GM12878 (cell line): ENCODE results near the gene ASB6. TPM values are rescaled to one million over a fixed set of nuclear protein-coding genes. Genes with fewer than 3 reads are reported as not detected.

Source experiments
- ATAC-seq: fragments of 200-7000 bp; cut with Tn5 transposase; 3 replicates; pipeline ENCODE4 v1.9.1; 2020; ENCODE audit warnings: mild to moderate bottlenecking, moderate library complexity
- BruUV-seq: library from RNA; stranded (reverse); fragments of 400-500 nt; replicated peaks from 2 replicates; lab custom pipeline; 2021; lab: Mats Ljungman, UMichigan
- CTCF ChIA-PET: fragments of 300-600 bp; sonication (Branson Sonifier 250); formaldehyde crosslinking; extraction: SDS; loops from one replicate; lab custom pipeline; 2021; ENCODE audit warnings: inconsistent platforms; lab: Yijun Ruan, JAX
- POLR2A ChIA-PET: fragments of 350-600 bp; formaldehyde crosslinking; extraction: SDS; loops from one replicate; lab custom pipeline; 2021; ENCODE audit warnings: inconsistent platforms; lab: Charles Lee
- RAD21 ChIA-PET: fragments of 300-600 bp; sonication (Branson Sonifier 250); formaldehyde crosslinking; loops from one replicate; lab custom pipeline; 2023; ENCODE audit warnings: antibody characterized with exemption; ENCODE audit not compliant: unreplicated experiment; lab: Charles Lee
- SMC1A ChIA-PET: fragments of 300-600 bp; sonication (Branson Sonifier 250); formaldehyde crosslinking; loops from one replicate; lab custom pipeline; 2023; ENCODE audit not compliant: unreplicated experiment, uncharacterized antibody; lab: Charles Lee
- DNase-seq: peaks from one replicate; pipeline ENCODE4 v3.0.0-alpha.2; 2011; ENCODE audit warnings: low read depth, low spot score
- FAIRE-seq: peaks from 3 replicates; lab custom pipeline; 2011; peaks lifted over from hg19 to GRCh38; lab: Jason Lieb, UNC
- H2AFZ ChIP-seq: 2 replicates; pipeline ENCODE4 v1.6.0; 2011; ENCODE audit warnings: low read depth, low read length, control low read depth; ENCODE audit not compliant: control insufficient read depth
- H3K27ac ChIP-seq: 2 replicates; pipeline ENCODE4 v1.5.1; 2011; ENCODE audit warnings: control low read depth; ENCODE audit not compliant: control insufficient read depth, insufficient read depth
- H3K27me3 ChIP-seq, 2 experiments: replicated peaks in 1 of 2; 2 replicates each; pipeline versions ENCODE4 v1.6.0 to v1.6.1; 2011; ENCODE audit warnings: low read length in 1 of 2; ENCODE audit not compliant: control insufficient read depth in 2 of 2, insufficient read depth in 2 of 2
- H3K36me3 ChIP-seq, 2 experiments: 2 replicates each; pipeline ENCODE4 v1.5.1; 2011; ENCODE audit warnings: low read length in 1 of 2; ENCODE audit not compliant: control insufficient read depth in 2 of 2, insufficient read depth in 2 of 2
- H3K4me1 ChIP-seq: 2 replicates; pipeline ENCODE4 v1.6.1; 2011; ENCODE audit warnings: mild to moderate bottlenecking, low read length, moderate library complexity, mixed read lengths; ENCODE audit not compliant: control insufficient read depth, insufficient read depth
- H3K4me2 ChIP-seq: 2 replicates; pipeline ENCODE4 v1.6.0; 2011; ENCODE audit warnings: control low read depth; ENCODE audit not compliant: control insufficient read depth, insufficient read depth
- H3K4me3 ChIP-seq: fragments of 200-600 bp; sonication (generic); 2 replicates; pipeline ENCODE4 v1.5.1; 2016
- H3K79me2 ChIP-seq: 2 replicates; pipeline ENCODE4 v1.6.0; 2011; ENCODE audit warnings: low read length; ENCODE audit not compliant: control insufficient read depth, insufficient read depth
- H3K9ac ChIP-seq: 2 replicates; pipeline ENCODE4 v1.8.0; 2011; ENCODE audit warnings: low read length, control low read depth, mixed read lengths; ENCODE audit not compliant: control insufficient read depth, insufficient read depth
- H3K9me3 ChIP-seq: replicated peaks from 3 replicates; pipeline ENCODE4 v1.5.1; 2011; ENCODE audit warnings: mild to moderate bottlenecking, low read length; ENCODE audit not compliant: control insufficient read depth, insufficient read depth
- H4K20me1 ChIP-seq: 2 replicates; pipeline ENCODE4 v1.6.0; 2011; ENCODE audit not compliant: control insufficient read depth, insufficient read depth
- BCLAF1 ChIP-seq: fragments of 450-650 bp; IDR thresholded peaks from 2 replicates; pipeline ENCODE4 v1.6.1; 2017; ENCODE audit warnings: antibody characterized with exemption, mild to moderate bottlenecking, moderate library complexity
- BMI1 ChIP-seq: fragments of 450-650 bp; IDR thresholded peaks from 2 replicates; pipeline ENCODE4 v1.6.1; 2016; ENCODE audit warnings: mild to moderate bottlenecking, moderate library complexity, borderline replicate concordance
- BRCA1 ChIP-seq: IDR thresholded peaks from 2 replicates; pipeline ENCODE4 v1.6.1; 2011; ENCODE audit warnings: low read depth, low read length, improper control_type of control experiment
- CBFB ChIP-seq: IDR thresholded peaks from 2 replicates; pipeline ENCODE4 v1.6.1; 2016; ENCODE audit warnings: antibody characterized with exemption, low read depth
- CBX5 ChIP-seq: sonication (generic); IDR thresholded peaks from 2 replicates; pipeline ENCODE4 v1.6.1; 2016; ENCODE audit warnings: low read depth, moderate library complexity, mild to moderate bottlenecking, inconsistent platforms
- CHD4 ChIP-seq: fragments of 200-600 bp; sonication (generic); IDR thresholded peaks from 2 replicates; pipeline ENCODE4 v1.6.1; 2016; ENCODE audit warnings: mild to moderate bottlenecking
- CTCF ChIP-seq, 3 experiments: IDR thresholded peaks in 2 of 3; conservative IDR thresholded peaks in 1 of 3; 2 replicates each; pipeline ENCODE4 v1.5.1; 2011; ENCODE audit warnings: low read depth in 3 of 3, low read length in 3 of 3, mild to moderate bottlenecking in 3 of 3, control low read depth in 2 of 3, moderate library complexity in 2 of 3, inconsistent platforms in 1 of 3, mixed read lengths in 1 of 3; ENCODE audit not compliant: control insufficient read depth in 2 of 3, insufficient read depth in 1 of 3; ENCODE audit errors: extremely low read depth in 1 of 3
- FOXM1 ChIP-seq: IDR thresholded peaks from 2 replicates; pipeline ENCODE4 v1.6.1; 2012; ENCODE audit warnings: low read depth, mild to moderate bottlenecking, inconsistent platforms, low read length, moderate library complexity
- IKZF2 ChIP-seq, 2 experiments: fragments of 450-650 bp; IDR thresholded peaks; 2 replicates each; pipeline ENCODE4 v1.6.1; 2017; ENCODE audit warnings: mild to moderate bottlenecking in 2 of 2, moderate library complexity in 2 of 2
- MLLT1 ChIP-seq: fragments of 450-650 bp; IDR thresholded peaks from 2 replicates; pipeline ENCODE4 v1.6.1; 2016; ENCODE audit warnings: mild to moderate bottlenecking
- MYB ChIP-seq: fragments of 150-350 bp; IDR thresholded peaks from 2 replicates; pipeline ENCODE4 v1.6.1; 2014; ENCODE audit warnings: mild to moderate bottlenecking, low read depth, low read length, borderline replicate concordance
- PKNOX1 ChIP-seq: fragments of 450-650 bp; IDR thresholded peaks from 2 replicates; pipeline ENCODE4 v1.6.1; 2016; ENCODE audit warnings: mild to moderate bottlenecking
- POU2F2 ChIP-seq: IDR thresholded peaks from 3 replicates; pipeline ENCODE4 v1.6.1; 2011; ENCODE audit warnings: low read depth, mild to moderate bottlenecking, low read length, borderline replicate concordance
- RELA ChIP-seq: fragments of 450-650 bp; IDR thresholded peaks from 2 replicates; pipeline ENCODE4 v1.8.0; 2014; ENCODE audit warnings: borderline replicate concordance; ENCODE audit not compliant: partially characterized antibody
- SP1 ChIP-seq: IDR thresholded peaks from one replicate; pipeline ENCODE4 v1.6.1; 2011; ENCODE audit warnings: low read depth, low read length
- TARDBP ChIP-seq: IDR thresholded peaks from 2 replicates; pipeline ENCODE4 v1.6.1; 2016; ENCODE audit warnings: borderline replicate concordance
- TCF12 ChIP-seq: IDR thresholded peaks from 2 replicates; pipeline ENCODE4 v1.6.1; 2011; ENCODE audit warnings: low read depth, mild to moderate bottlenecking, low read length
- ZNF274 ChIP-seq: IDR thresholded peaks from one replicate; pipeline ENCODE4 v1.8.0; 2011; ENCODE audit not compliant: insufficient read length, insufficient read depth
- ZNF384 ChIP-seq: IDR thresholded peaks from 2 replicates; pipeline ENCODE4 v1.6.1; 2012; ENCODE audit warnings: low read depth, mild to moderate bottlenecking, low read length, improper control_type of control experiment, borderline replicate concordance
- WGBS: methylation state at CpG from one replicate; pipeline ENCODE4 v1.1.6; 2016; ENCODE audit warnings: low lambda C conversion rate; ENCODE audit not compliant: insufficient replicate concordance, insufficient coverage; ENCODE audit errors: missing lambda C conversion rate; 5-methylcytosine and 5-hydroxymethylcytosine counted together
- in situ Hi-C: fragments of 300-500 bp; cut with MboI; formaldehyde crosslinking; loops from 9 replicates; pipeline ENCODE4 v1.14.3; 2018; ENCODE audit warnings: mixed read lengths
- intact Hi-C: fragments of 100-400 bp; cut with micrococcal nuclease; formaldehyde crosslinking; loops from one replicate; pipeline ENCODE4 v1.14.2; 2022; ENCODE audit not compliant: unreplicated experiment
- polyA plus RNA-seq, 11 experiments: library from polyadenylated mRNA; depleted of rRNA in 4 of 11; unstranded in 6 of 11; stranded (reverse) in 5 of 11; fragments of >200 nt; fragmentation: Nextera tagmentation in 4 of 11; fragmentation: Illumina TruSeq in 1 of 11; extraction: Ambion mirVana in 4 of 11; extraction: Trizol in 1 of 11; gene quantifications; 1 replicate in 1 of 11; 2 replicates in 10 of 11; pipeline versions ENCODE4 v1.2.1 to v1.2.3, GENCODE V29; 2011 to 2016; ENCODE audit warnings: inconsistent platforms in 2 of 11, missing spikeins in 2 of 11, low read depth in 1 of 11
- total RNA-seq, 4 experiments: library from RNA; depleted of rRNA in 3 of 4; stranded (reverse); fragments of >200 nt in 3 of 4; fragmentation: Illumina TruSeq in 1 of 4; extraction: Trizol in 1 of 4; gene quantifications; 2 replicates each; pipeline versions ENCODE4 v1.2.1 to v1.2.3, GENCODE V29; 2013 to 2021

The ASB6 gene
- total and polyA plus RNA-seq, 10 of the 15 experiments (the other 5 are each of a cell fraction or from before 2014, with no cell fraction given) = 0.80 to 18.2 (median 9.9) TPM

GRCh38 chr9:129650680-129651235, 8.8 kb upstream of the ASB6 start:
- ATAC-seq (no peak; the same call in 2 of the 3 replicates), DNase-seq (no peak), FAIRE-seq (no peak)
- H3K4me2 ChIP-seq = no peak overlapping the region
- no peaks in the 10 kb centered on the region for H4K20me1 ChIP-seq
- ChIA-PET SMC1A (no interaction called here), CTCF (no interaction called here), POLR2A (no interaction called here), RAD21 (no interaction called here)
- H3K27ac ChIP-seq = no peak overlapping the region
- no peaks in the 10 kb centered on the region for H3K4me1 ChIP-seq
- no peaks in the 10 kb centered on the region; a peak in 1 of 4 replicates for H3K36me3 ChIP-seq
- WGBS = 39% methylated on average over 10 of the region's 10 CpGs
- no peak overlapping the region for H2AFZ ChIP-seq
- no peaks in the 10 kb centered on the region for H3K79me2 ChIP-seq
- H3K4me3 ChIP-seq = no peak overlapping the region
- in situ Hi-C loops = no loop called here
- H3K9ac ChIP-seq = no peak overlapping the region
- no peaks in the 10 kb centered on the region; a peak in 1 of 4 replicates for H3K27me3 ChIP-seq
- H3K9me3 ChIP-seq = no peaks in the 10 kb centered on the region
- BruUV-seq = no TSS peak
- intact Hi-C loops = no loop called here
- TF ChIP-seq TCF12 (no peak), BCLAF1 (no peak), TARDBP (no peak), CBFB (no peak), SP1 (no peak), FOXM1 (no peak), CTCF (IDR thresholded peaks at IDR 0.05 in 2 of 3, conservative IDR thresholded peaks at IDR 0.05 in 1 of 3; ENCODE audit: control insufficient read depth in 2 of 3, extremely low read depth in 1 of 3, insufficient read depth in 1 of 3, low read depth in 3 of 3, low read length in 3 of 3) (no peak), POU2F2 (no peak), CHD4 (no peak), RELA (no peak), ZNF274 (no peak), ZNF384 (no peak), MYB (no peak), CBX5 (no peak), MLLT1 (no peak), BMI1 (no peak), BRCA1 (no peak), PKNOX1 (no peak), IKZF2 (IDR thresholded peaks at IDR 0.05) (no peak)
